LNCaP clone FGC (cell line): Measurements from ENCODE around the gene ORM1.

Source experiments
- DNase-seq: peaks from one replicate; pipeline ENCODE4 v3.0.0-alpha.2; 2011; ENCODE audit warnings: low read depth
- H3K4me3 ChIP-seq: 2 replicates; pipeline ENCODE4 v1.5.1; 2011; ENCODE audit warnings: mild to moderate bottlenecking, low read depth, low read length, control low read depth
- CTCF ChIP-seq: IDR thresholded peaks from 2 replicates; pipeline ENCODE4 v1.5.1; 2012; ENCODE audit warnings: mild to moderate bottlenecking; ENCODE audit not compliant: control insufficient read depth, insufficient read depth; ENCODE audit errors: extremely low read depth

ORM1 gene

GRCh38 chr9:114282926-114283325 lies 40.0 kb upstream of the ORM1 start:
- no peak for TF ChIP-seq CTCF
- DNase-seq = no peak

GRCh38 chr9:114283551-114284111 lies 39.3 kb upstream of the ORM1 start:
- H3K4me3 ChIP-seq = no peak overlapping the region
- no peak for DNase-seq
- no peak for TF ChIP-seq CTCF

More at GRCh38 chr9:114282926-114283325, 40.0 kb upstream of the ORM1 start:
- no peak overlapping the region for H3K4me3 ChIP-seq

- TF ChIP-seq CTCF = no peak
- no peak for DNase-seq
- no peak overlapping the region for H3K4me3 ChIP-seq
These were observed 38.4 kb upstream of the ORM1 start for GRCh38 chr9:114284316-114285060.

GRCh38 chr9:114285166-114285867 lies 37.6 kb upstream of the ORM1 start:
- no peak for TF ChIP-seq CTCF
- DNase-seq = no peak
- H3K4me3 ChIP-seq = no peak overlapping the region

GRCh38 chr9:114286146-114286679 lies 36.7 kb upstream of the ORM1 start:
- no peak overlapping the region for H3K4me3 ChIP-seq
- no peak for DNase-seq
- no peak for TF ChIP-seq CTCF

- no peak overlapping the region for H3K4me3 ChIP-seq
- no peak for DNase-seq
- no peak for TF ChIP-seq CTCF
These were observed 35.7 kb upstream of the ORM1 start for GRCh38 chr9:114287001-114287762.
